A549 (cell line): Measurements from ENCODE around the gene ARIH2. TPM values are rescaled to one million over a fixed set of nuclear protein-coding genes. Genes with fewer than 3 reads are reported as not detected.

Experiments
- ATAC-seq, 2 experiments: fragments of 200-7000 bp in 1 of 2; fragments of >200 bp in 1 of 2; cut with Nextera tagmentation in 1 of 2; cut with Tn5 transposase in 1 of 2; 3 replicates each; pipeline versions ENCODE4 v1.8.0 to v1.9.1; 2018 to 2020; ENCODE audit warnings: mild to moderate bottlenecking in 1 of 2, moderate library complexity in 1 of 2
- CTCF ChIA-PET: fragments of 300-600 bp; sonication (Branson Sonifier 250); formaldehyde crosslinking; extraction: SDS; loops from one replicate; lab custom pipeline; 2021; ENCODE audit warnings: antibody characterized with exemption, inconsistent platforms; lab: Yijun Ruan, JAX
- POLR2A ChIA-PET: fragments of 350-600 bp; formaldehyde crosslinking; extraction: SDS; loops from one replicate; lab custom pipeline; 2021; ENCODE audit warnings: antibody characterized with exemption, inconsistent platforms; lab: Yijun Ruan, JAX
- DNase-seq, 2 experiments: peaks; one replicate each; pipeline versions ENCODE4 v3.0.0 to v3.0.0-alpha.2; 2011 to 2016; ENCODE audit warnings: low read depth in 1 of 2, low spot score in 1 of 2
- FAIRE-seq: peaks from 2 replicates; lab custom pipeline; 2011; peaks lifted over from hg19 to GRCh38; lab: Jason Lieb, UNC
- H3K27ac ChIP-seq, 2 experiments: fragments of >200 bp; sonication (Bioruptor Twin); formaldehyde crosslinking; 3 replicates each; pipeline ENCODE4 v1.5.1; 2016 to 2017
- H3K4me1 ChIP-seq: fragments of >200 bp; sonication (Bioruptor Twin); formaldehyde crosslinking; 3 replicates; pipeline ENCODE4 v1.6.1; 2016
- H3K4me2 ChIP-seq: fragments of >200 bp; sonication (Bioruptor Twin); formaldehyde crosslinking; 3 replicates; pipeline ENCODE4 v1.6.1; 2016
- H3K4me3 ChIP-seq: fragments of >200 bp; sonication (Bioruptor Twin); formaldehyde crosslinking; 3 replicates; pipeline ENCODE4 v1.5.1; 2016
- H3K9me3 ChIP-seq: fragments of >200 bp; sonication (Bioruptor Twin); formaldehyde crosslinking; 3 replicates; pipeline ENCODE4 v1.6.1; 2016
- BHLHE40 ChIP-seq: IDR thresholded peaks from 2 replicates; pipeline ENCODE4 v1.6.1; 2012; ENCODE audit warnings: low read depth, low read length, inconsistent platforms
- CBX2 ChIP-seq: fragments of 200-600 bp; sonication (generic); IDR thresholded peaks from 2 replicates; pipeline ENCODE4 v1.6.1; 2016; ENCODE audit warnings: low read depth, mild to moderate bottlenecking, borderline replicate concordance
- CBX8 ChIP-seq: fragments of 200-600 bp; sonication (generic); IDR thresholded peaks from 2 replicates; pipeline ENCODE4 v1.6.1; 2016
- CHD4 ChIP-seq: fragments of 200-600 bp; sonication (generic); IDR thresholded peaks from 2 replicates; pipeline ENCODE4 v1.6.1; 2016; ENCODE audit warnings: antibody characterized with exemption, mild to moderate bottlenecking, borderline replicate concordance
- GATA3 ChIP-seq: IDR thresholded peaks from 2 replicates; pipeline ENCODE4 v1.6.1; 2012; ENCODE audit warnings: borderline replicate concordance
- HOXB13 ChIP-seq: fragments of 250-450 bp; sonication (Bioruptor Pico); IDR thresholded peaks from 2 replicates; pipeline ENCODE4 v1.5.0; 2020; ENCODE audit warnings: low read depth, mild to moderate bottlenecking, moderate library complexity
- HOXB5 ChIP-seq: fragments of 250-450 bp; sonication (Bioruptor Pico); IDR thresholded peaks from 2 replicates; pipeline ENCODE4 v1.5.0; 2020; ENCODE audit warnings: mild to moderate bottlenecking, moderate library complexity
- JUN ChIP-seq, 2 experiments: fragments of >200 bp; sonication (Bioruptor Twin); formaldehyde crosslinking; IDR thresholded peaks; 2 replicates in 1 of 2; 3 replicates in 1 of 2; pipeline ENCODE4 v1.6.1; 2016 to 2017
- JUNB ChIP-seq: fragments of >200 bp; sonication (Bioruptor Twin); formaldehyde crosslinking; IDR thresholded peaks from 2 replicates; pipeline ENCODE4 v1.6.1; 2016
- MAZ ChIP-seq: fragments of 150-350 bp; IDR thresholded peaks from 2 replicates; pipeline ENCODE4 v1.6.1; 2014; ENCODE audit warnings: antibody characterized with exemption, low read depth, low read length, borderline replicate concordance
- NFE2L2 ChIP-seq: fragments of 150-350 bp; conservative IDR thresholded peaks from 2 replicates; pipeline ENCODE4 v1.6.1; 2014; ENCODE audit warnings: low read length
- NPAS2 ChIP-seq: fragments of 250-450 bp; sonication (Bioruptor Pico); IDR thresholded peaks from 2 replicates; pipeline ENCODE4 v1.8.0; 2022; ENCODE audit warnings: mild to moderate bottlenecking, moderate library complexity, borderline replicate concordance
- NR3C1 ChIP-seq: fragments of >200 bp; sonication (Bioruptor Twin); formaldehyde crosslinking; IDR thresholded peaks from 3 replicates; pipeline ENCODE4 v1.6.1; 2017
- PHF8 ChIP-seq: fragments of 200-600 bp; sonication (generic); IDR thresholded peaks from 2 replicates; pipeline ENCODE4 v1.6.1; 2016; ENCODE audit warnings: low read depth, mild to moderate bottlenecking, antibody characterized with exemption, moderate library complexity, borderline replicate concordance
- POLR2A ChIP-seq: IDR thresholded peaks from 2 replicates; pipeline ENCODE4 v1.6.1; 2012; ENCODE audit warnings: mild to moderate bottlenecking, low read length
- POLR2AphosphoS2 ChIP-seq: conservative IDR thresholded peaks from 2 replicates; pipeline ENCODE4 v1.6.1; 2012; ENCODE audit warnings: low read length, improper control_type of control experiment, inconsistent platforms
- RCOR1 ChIP-seq: fragments of 150-350 bp; IDR thresholded peaks from 2 replicates; pipeline ENCODE4 v1.6.1; 2014; ENCODE audit warnings: antibody characterized with exemption, low read length, low read depth
- SREBF2 ChIP-seq: fragments of 450-650 bp; IDR thresholded peaks from 2 replicates; pipeline ENCODE4 v1.6.1; 2014; ENCODE audit warnings: mild to moderate bottlenecking, moderate library complexity
- TFCP2L1 ChIP-seq: fragments of 250-450 bp; sonication (Bioruptor Pico); IDR thresholded peaks from 2 replicates; pipeline ENCODE4 v1.5.0; 2021; ENCODE audit warnings: mild to moderate bottlenecking
- USF2 ChIP-seq: fragments of 450-650 bp; IDR thresholded peaks from 2 replicates; pipeline ENCODE4 v1.6.1; 2014; ENCODE audit warnings: antibody characterized with exemption
- ZC3H11A ChIP-seq: fragments of 450-650 bp; IDR thresholded peaks from 2 replicates; pipeline ENCODE4 v1.6.1; 2014; ENCODE audit warnings: antibody characterized with exemption, mild to moderate bottlenecking
- ZFP36 ChIP-seq: fragments of 450-650 bp; IDR thresholded peaks from 2 replicates; pipeline ENCODE4 v1.6.1; 2014; ENCODE audit warnings: borderline replicate concordance; ENCODE audit not compliant: partially characterized antibody
- WGBS: methylation state at CpG from one replicate; pipeline ENCODE4 v1.1.6; 2017; ENCODE audit errors: missing lambda C conversion rate; 5-methylcytosine and 5-hydroxymethylcytosine counted together
- polyA plus RNA-seq, 4 experiments: library from polyadenylated mRNA; depleted of rRNA in 3 of 4; stranded (reverse); fragments of >200 nt; fragmentation: RNase III in 1 of 4; extraction: RNeasy Plus Mini Kit Qiagen cat#74134 plus additional on column Dnase treatment in 1 of 4; gene quantifications; 2 replicates in 3 of 4; 3 replicates in 1 of 4; pipeline ENCODE4 v1.2.3, GENCODE V29; 2011 to 2017
- TF ChIP-seq, protein P1 (sequence below): fragments of >200 bp; sonication (Bioruptor Twin); formaldehyde crosslinking; IDR thresholded peaks from 3 replicates; pipeline ENCODE4 v1.5.1; 2016
- TF ChIP-seq, protein P2 (sequence below): fragments of >200 bp; sonication (Bioruptor Twin); formaldehyde crosslinking; IDR thresholded peaks from 3 replicates; pipeline ENCODE4 v1.6.1; 2016
- TF ChIP-seq, protein P3 (sequence below): fragments of >200 bp; sonication (Bioruptor Twin); formaldehyde crosslinking; IDR thresholded peaks from 2 replicates; pipeline ENCODE4 v1.6.1; 2016

ARIH2 gene
- polyA plus RNA-seq, 2 of the 4 experiments (the other 2 are of a cell fraction) = 52.4 to 88.8 TPM

DNA sequence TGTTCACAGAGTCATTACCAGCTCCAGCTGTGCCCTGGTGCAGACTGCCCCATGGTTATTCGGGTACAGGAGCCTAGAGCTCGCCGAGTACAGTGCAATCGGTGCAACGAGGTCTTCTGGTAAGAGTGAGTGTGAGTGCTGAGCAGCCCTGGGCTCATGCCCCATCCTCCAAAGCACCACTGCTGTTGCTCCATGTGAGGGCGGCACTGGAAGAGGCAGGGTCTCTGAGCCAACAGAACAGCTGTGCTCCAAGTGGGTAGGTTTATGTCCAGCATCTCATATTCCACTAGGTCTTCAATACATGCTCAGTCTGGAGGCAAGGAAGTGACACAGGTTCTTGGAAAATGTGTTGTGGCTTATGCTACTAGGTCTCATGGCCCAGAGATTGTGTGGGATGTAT lies 51.9 kb downstream of the ARIH2 start:
- POLR2A ChIA-PET = no interaction called here
- ATAC-seq (no peak), FAIRE-seq (no peak), DNase-seq (no peak)
- no peak overlapping the region for H3K4me3 ChIP-seq
- 98% methylated on average over 6 of the region's 6 CpGs for WGBS
- H3K9me3 ChIP-seq = no peaks in the 10 kb centered on the region
- TF ChIP-seq NPAS2 (no peak), POLR2A (no peak), RCOR1 (no peak), CBX2 (no peak), CHD4 (no peak), TFCP2L1 (CRISPR knock-in tag) (no peak), ZFP36 (no peak), NFE2L2 (no peak), JUN (IDR thresholded peaks at IDR 0.05) (no peak), HOXB13 (CRISPR knock-in tag) (no peak), MAZ (no peak), POLR2AphosphoS2 (no peak)
- TF ChIP-seq, protein P1, sequence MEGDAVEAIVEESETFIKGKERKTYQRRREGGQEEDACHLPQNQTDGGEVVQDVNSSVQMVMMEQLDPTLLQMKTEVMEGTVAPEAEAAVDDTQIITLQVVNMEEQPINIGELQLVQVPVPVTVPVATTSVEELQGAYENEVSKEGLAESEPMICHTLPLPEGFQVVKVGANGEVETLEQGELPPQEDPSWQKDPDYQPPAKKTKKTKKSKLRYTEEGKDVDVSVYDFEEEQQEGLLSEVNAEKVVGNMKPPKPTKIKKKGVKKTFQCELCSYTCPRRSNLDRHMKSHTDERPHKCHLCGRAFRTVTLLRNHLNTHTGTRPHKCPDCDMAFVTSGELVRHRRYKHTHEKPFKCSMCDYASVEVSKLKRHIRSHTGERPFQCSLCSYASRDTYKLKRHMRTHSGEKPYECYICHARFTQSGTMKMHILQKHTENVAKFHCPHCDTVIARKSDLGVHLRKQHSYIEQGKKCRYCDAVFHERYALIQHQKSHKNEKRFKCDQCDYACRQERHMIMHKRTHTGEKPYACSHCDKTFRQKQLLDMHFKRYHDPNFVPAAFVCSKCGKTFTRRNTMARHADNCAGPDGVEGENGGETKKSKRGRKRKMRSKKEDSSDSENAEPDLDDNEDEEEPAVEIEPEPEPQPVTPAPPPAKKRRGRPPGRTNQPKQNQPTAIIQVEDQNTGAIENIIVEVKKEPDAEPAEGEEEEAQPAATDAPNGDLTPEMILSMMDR = no peak
- TF ChIP-seq, protein P2, sequence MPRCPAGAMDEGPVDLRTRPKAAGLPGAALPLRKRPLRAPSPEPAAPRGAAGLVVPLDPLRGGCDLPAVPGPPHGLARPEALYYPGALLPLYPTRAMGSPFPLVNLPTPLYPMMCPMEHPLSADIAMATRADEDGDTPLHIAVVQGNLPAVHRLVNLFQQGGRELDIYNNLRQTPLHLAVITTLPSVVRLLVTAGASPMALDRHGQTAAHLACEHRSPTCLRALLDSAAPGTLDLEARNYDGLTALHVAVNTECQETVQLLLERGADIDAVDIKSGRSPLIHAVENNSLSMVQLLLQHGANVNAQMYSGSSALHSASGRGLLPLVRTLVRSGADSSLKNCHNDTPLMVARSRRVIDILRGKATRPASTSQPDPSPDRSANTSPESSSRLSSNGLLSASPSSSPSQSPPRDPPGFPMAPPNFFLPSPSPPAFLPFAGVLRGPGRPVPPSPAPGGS = no peak
- H3K4me2 ChIP-seq = no peak overlapping the region
- CTCF ChIA-PET = no interaction called here
- H3K4me1 ChIP-seq = no peaks in the 10 kb centered on the region
- no peak overlapping the region for H3K27ac ChIP-seq

- Histone ChIP-seq H3K4me2 (no peak overlapping the region), H3K4me3 (no peak overlapping the region), H3K27ac (no peak overlapping the region), H3K9me3 (no peaks in the 10 kb centered on the region), H3K4me1 (no peaks in the 10 kb centered on the region)
- no peak for FAIRE-seq
- TF ChIP-seq NFE2L2 (no peak), HOXB5 (CRISPR knock-in tag) (no peak), JUN (IDR thresholded peaks at IDR 0.05) (no peak), BHLHE40 (no peak), NR3C1 (no peak), ZC3H11A (no peak), GATA3 (no peak), CBX8 (no peak)
- TF ChIP-seq, protein P3, sequence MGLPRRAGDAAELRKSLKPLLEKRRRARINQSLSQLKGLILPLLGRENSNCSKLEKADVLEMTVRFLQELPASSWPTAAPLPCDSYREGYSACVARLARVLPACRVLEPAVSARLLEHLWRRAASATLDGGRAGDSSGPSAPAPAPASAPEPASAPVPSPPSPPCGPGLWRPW = no peak
- ChIA-PET POLR2A (no interaction called here), CTCF (interaction anchor here (1.3 to 3.1 kb wide), 3 partner anchors 13 to 39 kb away, joined by 4 to 10 read pairs (median 4); no protein-coding TSS in a partner anchor)
- no peak for DNase-seq
- WGBS = 92% methylated on average over 10 of the region's 10 CpGs
- no peak for ATAC-seq
Measured at GRCh38 chr3:48974076-48974864, 55.6 kb downstream of the ARIH2 start.

DNA sequence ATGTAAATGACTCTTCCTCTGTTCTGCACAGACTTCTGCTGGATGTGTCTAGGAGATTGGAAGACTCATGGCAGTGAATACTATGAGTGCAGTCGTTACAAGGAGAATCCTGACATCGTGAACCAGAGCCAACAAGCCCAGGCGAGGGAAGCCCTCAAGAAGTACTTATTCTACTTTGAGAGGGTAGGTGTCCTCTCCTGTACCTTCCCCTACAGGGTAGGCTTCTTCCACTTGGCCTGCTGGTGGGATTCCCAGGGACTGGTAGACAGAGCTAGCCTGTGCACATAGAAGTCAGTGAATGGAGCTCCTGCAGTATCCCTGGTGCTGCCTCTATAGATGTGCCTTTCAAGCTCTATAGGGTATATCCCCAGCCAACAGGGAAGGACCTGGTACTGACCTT lies 60.8 kb downstream of the ARIH2 start:
- Histone ChIP-seq H3K9me3 (no peaks in the 10 kb centered on the region), H3K4me2 (no peak overlapping the region), H3K27ac (no peak overlapping the region), H3K4me3 (no peak overlapping the region), H3K4me1 (no peaks in the 10 kb centered on the region)
- no peak for TF ChIP-seq JUNB
- TF ChIP-seq USF2 = no peak
- no peak for TF ChIP-seq PHF8
- TF ChIP-seq SREBF2 = no peak
- POLR2A ChIA-PET = no interaction called here
- CTCF ChIA-PET = interaction anchor here (1.0 kb wide), 1 partner anchor 8 kb away, joined by 3 read pairs; no protein-coding TSS in a partner anchor
- ATAC-seq (no peak), FAIRE-seq (no peak), DNase-seq (no peak)
- 96% methylated on average over 3 of the region's 3 CpGs for WGBS
